ENCODE data around the gene PEG3. TPM values are rescaled to one million over a fixed set of nuclear protein-coding genes. Genes with fewer than 3 reads are reported as not detected.

Gene PEG3
- polyA plus RNA-seq, 6 donors from 2014 or later = not detected

DNA sequence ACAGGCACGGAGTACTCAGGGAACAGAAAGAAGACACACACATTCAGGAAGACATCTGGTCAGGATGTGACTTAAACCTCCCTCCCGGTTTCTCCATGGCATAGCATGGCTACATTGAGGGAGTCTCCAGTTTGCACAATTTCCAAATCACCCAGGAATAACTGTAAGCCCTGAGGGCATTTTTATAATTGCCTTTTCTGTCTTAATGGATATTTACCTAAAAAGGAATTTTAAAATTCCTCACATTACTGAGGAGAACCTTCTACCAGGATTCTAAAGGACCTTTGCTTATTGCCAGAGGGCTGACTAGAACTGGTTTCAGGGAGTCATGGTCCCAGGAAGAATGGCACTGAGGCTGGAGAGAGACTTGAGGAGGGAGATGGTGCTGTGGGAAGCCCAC, 21.4 kb downstream of the PEG3 start:
- Mint-ChIP-seq H3K36me3 (peaks cover 0 to 8% of the 10 kb centered on the region in 2 donors), H3K4me3 (no peak overlapping the region), H3K27me3 (peaks cover 0 to 5% (median 0%) of the 10 kb centered on the region in 3 donors), H3K9me3 (peaks cover 13 to 17% (median 16%) of the 10 kb centered on the region in 7 donors), H3K4me1 (no peaks in the 10 kb centered on the region), H3K27ac (no peak overlapping the region)
- DNase-seq (no peak), ATAC-seq (ENCODE audit: low read depth in 2 of 2) (no peak)

DNA sequence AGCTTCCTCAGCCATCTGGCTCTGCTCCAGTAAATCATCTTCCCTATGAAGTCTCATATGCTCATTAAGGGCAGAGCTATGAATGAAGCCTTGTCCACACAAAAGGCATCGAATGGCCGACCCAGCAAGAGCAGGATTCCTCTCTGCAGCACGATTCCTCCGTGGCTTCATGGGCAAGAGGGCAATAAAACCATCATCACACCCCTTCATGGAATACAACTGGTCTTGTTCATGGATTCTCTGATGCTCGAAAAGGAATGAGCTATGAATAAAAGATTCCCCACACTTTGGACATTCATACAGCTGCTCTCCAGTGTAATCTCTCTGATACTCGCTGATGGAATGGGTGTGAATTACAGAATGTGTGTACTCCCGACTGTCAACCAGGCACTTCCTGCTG, 25.9 kb downstream of the PEG3 start:
- Mint-ChIP-seq H3K36me3 (peaks cover 0 to 8% of the 10 kb centered on the region in 2 donors), H3K27ac (no peak overlapping the region), H3K4me1 (no peaks in the 10 kb centered on the region), H3K4me3 (no peak overlapping the region), H3K27me3 (no peaks in the 10 kb centered on the region), H3K9me3 (peaks cover 9 to 20% (median 16%) of the 10 kb centered on the region in 7 donors)
- DNase-seq = no peak
- ATAC-seq (ENCODE audit: low read depth in 2 of 2) = no peak

DNA sequence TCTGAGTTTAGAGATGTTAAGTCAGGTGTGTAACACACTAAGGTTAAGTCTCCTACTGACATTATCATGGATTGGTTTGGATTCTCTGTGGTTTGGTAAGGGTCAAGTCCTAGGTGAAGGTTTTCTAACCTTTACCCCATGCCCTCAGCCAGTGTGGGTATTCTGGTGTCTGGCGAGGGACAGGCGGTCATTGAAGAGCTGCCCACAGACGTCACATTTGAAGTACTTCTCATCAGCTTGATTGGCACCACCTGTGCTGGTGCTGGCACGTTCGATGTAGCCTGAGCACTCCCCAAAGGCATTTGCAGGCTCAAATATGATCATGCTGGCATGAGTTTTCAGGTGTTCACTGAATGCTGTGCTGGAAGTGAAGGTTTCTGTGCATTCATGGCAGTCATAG, 27.0 kb downstream of the PEG3 start:
- H3K27ac Mint-ChIP-seq = no peak overlapping the region
- H3K4me1 Mint-ChIP-seq = no peaks in the 10 kb centered on the region
- ATAC-seq (ENCODE audit: low read depth in 2 of 2) (no peak), DNase-seq (no peak)
- peaks cover 0 to 8% of the 10 kb centered on the region in 2 donors for H3K36me3 Mint-ChIP-seq
- H3K4me3 Mint-ChIP-seq = no peak overlapping the region
- H3K27me3 Mint-ChIP-seq = no peaks in the 10 kb centered on the region
- peaks cover 5 to 20% (median 16%) of the 10 kb centered on the region in 7 donors for H3K9me3 Mint-ChIP-seq

DNA sequence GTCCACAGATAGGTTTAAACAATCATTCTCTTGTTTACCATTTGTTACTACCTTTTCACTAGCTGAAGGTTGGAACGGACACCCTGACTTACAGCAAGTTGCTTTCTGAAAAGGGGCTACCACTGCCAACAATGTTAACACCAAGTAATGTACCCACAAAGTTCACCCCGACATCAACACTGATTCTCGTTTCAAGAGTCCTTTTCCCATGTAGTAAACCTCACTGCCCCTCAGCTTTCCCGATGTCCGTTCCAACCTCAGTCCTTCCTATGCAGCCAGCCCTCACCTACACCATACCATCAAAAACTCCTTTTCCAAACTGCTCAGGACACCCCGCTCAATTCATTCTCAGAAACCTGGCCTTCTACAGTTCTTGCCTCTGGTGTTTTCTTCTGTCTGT, 29.0 kb downstream of the PEG3 start:
- ATAC-seq (ENCODE audit: low read depth in 2 of 2) (no peak), DNase-seq (no peak)
- H3K4me3 Mint-ChIP-seq = no peak overlapping the region
- peaks cover 5 to 29% (median 15%) of the 10 kb centered on the region in 7 donors for H3K9me3 Mint-ChIP-seq
- H3K27me3 Mint-ChIP-seq = no peaks in the 10 kb centered on the region
- H3K36me3 Mint-ChIP-seq = no peaks in the 10 kb centered on the region
- no peak overlapping the region for H3K27ac Mint-ChIP-seq
- no peaks in the 10 kb centered on the region for H3K4me1 Mint-ChIP-seq

DNA sequence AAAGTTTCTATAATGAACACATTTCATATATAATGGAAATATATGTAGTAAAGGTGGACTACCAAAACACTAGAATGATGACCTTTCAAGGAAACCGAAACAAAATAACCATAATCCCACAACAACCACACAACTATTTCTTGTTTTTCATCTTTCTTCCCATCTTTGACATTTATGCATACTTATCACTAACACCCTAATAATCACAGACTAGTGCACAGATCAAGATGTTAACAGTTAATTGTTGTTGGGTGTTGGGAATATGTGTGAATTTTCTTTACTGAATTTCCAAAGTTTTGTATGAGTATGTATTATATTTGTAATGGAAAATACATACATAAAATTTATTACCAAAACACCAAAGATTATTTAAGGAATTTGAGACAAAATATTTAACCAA, 30.3 kb downstream of the PEG3 start:
- no peak overlapping the region for H3K4me3 Mint-ChIP-seq
- ATAC-seq (ENCODE audit: low read depth in 2 of 2) = no peak
- peaks cover 9 to 40% (median 25%) of the 10 kb centered on the region in 7 donors for H3K9me3 Mint-ChIP-seq
- no peaks in the 10 kb centered on the region for H3K4me1 Mint-ChIP-seq
- no peaks in the 10 kb centered on the region for H3K36me3 Mint-ChIP-seq
- H3K27me3 Mint-ChIP-seq = peaks cover 0 to 3% (median 0%) of the 10 kb centered on the region in 3 donors
- no peak overlapping the region for H3K27ac Mint-ChIP-seq
- DNase-seq = no peak

DNA sequence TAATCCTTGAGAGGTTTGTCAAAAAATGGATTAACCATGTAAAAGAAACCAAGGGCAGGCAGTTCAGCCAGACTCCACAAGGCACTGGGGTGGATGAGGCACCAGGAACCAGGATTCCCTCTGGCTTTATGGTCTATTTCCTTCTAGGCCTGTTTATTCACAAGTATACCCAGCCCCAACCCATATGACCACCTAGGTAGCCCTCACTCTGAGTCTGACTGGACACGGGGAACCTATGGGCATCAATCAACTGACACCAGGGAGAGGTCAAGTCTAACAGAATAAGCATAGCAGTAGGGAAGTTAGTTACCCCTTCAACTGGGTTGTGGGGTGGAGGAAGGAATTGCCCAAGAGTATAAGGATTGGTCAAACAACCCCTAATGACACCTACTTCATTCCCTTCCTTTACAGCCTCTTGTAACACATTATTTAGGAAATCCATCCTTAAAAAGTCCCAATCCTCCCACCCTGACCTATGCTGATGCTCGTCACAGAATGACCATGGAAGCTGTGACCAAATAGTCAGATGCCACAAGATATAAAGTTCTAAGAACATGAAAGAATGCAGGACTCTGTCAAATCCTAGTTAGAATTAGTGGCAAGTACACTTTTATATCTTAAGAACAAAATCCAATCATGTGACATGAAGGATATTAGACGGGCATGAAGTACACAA, 31.7 kb downstream of the PEG3 start:
- Mint-ChIP-seq H3K4me3 (no peak overlapping the region), H3K27ac (no peak overlapping the region), H3K27me3 (peaks cover 0 to 4% (median 0%) of the 10 kb centered on the region in 3 donors), H3K9me3 (peaks cover 9 to 37% (median 26%) of the 10 kb centered on the region in 7 donors), H3K4me1 (no peaks in the 10 kb centered on the region), H3K36me3 (no peaks in the 10 kb centered on the region)
- ATAC-seq (ENCODE audit: low read depth in 2 of 2) = no peak
- no peak for DNase-seq

DNA sequence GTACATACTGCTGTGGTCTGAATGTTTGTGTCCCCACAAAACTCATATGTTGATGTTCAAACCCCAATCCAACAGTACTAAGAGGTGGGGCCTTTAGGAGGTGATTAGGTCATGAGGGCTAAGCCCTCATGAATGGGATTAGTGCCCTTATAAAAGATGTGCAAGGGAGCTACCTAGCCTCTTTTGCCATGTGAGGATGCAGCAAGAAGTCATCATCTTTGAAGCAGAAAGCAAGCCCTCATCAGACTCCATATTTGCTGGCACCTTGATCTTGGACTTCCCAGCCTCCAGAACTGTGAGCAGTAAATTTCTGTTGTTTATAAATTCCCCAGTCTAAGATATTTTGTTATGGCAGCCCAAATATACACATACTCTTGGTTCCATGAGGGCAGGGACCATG, 33.9 kb downstream of the PEG3 start:
- no peak overlapping the region for H3K4me3 Mint-ChIP-seq
- no peak for DNase-seq
- H3K9me3 Mint-ChIP-seq = peaks cover 14 to 52% (median 30%) of the 10 kb centered on the region in 7 donors

More for the DNA sequence above, 33.9 kb downstream of the PEG3 start:
- Mint-ChIP-seq H3K36me3 (peaks cover 2 to 6% of the 10 kb centered on the region in 2 donors), H3K27ac (no peak overlapping the region), H3K4me1 (no peaks in the 10 kb centered on the region), H3K27me3 (peaks cover 0 to 4% (median 0%) of the 10 kb centered on the region in 3 donors)
- no peak for ATAC-seq (ENCODE audit: low read depth in 2 of 2)

Other genes starting within 250 kb of the PEG3 start
- 10 to 100 TPM in 3 of 6 donors, 1 to 10 TPM in 3; 7.9 to 20.5 (median 10.4) TPM for gene ZNF71, start 245.4 kb downstream of the PEG3 start, polyA plus RNA-seq (ENCODE audit: low read depth in 6 of 6)
- gene SMIM17, start 197.6 kb downstream of the PEG3 start, polyA plus RNA-seq (ENCODE audit: low read depth in 6 of 6) = under 1 TPM in 1 of 6 donors, not detected in 5; 0.30 TPM
- gene ZNF835, start 169.0 kb downstream of the PEG3 start, polyA plus RNA-seq (ENCODE audit: low read depth in 6 of 6) = 10 to 100 TPM in 1 of 6 donors, 1 to 10 TPM in 4, not detected in 1; 2.1 to 13.0 (median 5.5) TPM
- gene ZIM2, start within 50 bp of the PEG3 start, polyA plus RNA-seq (ENCODE audit: low read depth in 6 of 6) = not detected